GM18526 (cell line): ENCODE measurements around the gene CYSRT1.

Experiments used
- POLR2A ChIP-seq: IDR thresholded peaks from 3 replicates; pipeline ENCODE4 v1.6.1; 2011; ENCODE audit not compliant: insufficient read length; ENCODE audit errors: extremely low read depth

The CYSRT1 gene

DNA sequence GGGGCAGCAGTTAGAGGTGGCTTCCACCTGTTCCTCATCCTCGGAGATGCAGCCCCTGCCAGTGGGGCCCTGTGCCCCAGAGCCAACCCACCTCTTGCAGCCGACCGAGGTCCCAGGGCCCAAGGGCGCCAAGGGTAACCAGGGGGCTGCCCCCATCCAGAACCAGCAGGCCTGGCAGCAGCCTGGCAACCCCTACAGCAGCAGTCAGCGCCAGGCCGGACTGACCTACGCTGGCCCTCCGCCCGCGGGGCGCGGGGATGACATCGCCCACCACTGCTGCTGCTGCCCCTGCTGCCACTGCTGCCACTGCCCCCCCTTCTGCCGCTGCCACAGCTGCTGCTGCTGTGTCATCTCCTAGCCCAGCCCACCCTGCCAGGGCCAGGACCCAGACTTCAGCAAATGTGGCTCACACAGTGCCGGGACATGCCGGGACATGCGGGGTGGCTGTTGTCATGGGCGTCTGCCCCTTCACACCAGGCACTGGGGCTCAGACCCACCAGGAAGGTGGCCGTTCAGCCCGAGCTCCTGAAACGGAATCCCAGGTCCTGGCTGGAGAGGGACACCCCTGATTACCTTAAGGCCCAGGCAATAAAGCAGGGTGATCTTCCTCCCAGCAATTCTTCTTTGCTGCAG lies 841 bp downstream of the CYSRT1 start:
- TF ChIP-seq POLR2A, result no peak

DNA sequence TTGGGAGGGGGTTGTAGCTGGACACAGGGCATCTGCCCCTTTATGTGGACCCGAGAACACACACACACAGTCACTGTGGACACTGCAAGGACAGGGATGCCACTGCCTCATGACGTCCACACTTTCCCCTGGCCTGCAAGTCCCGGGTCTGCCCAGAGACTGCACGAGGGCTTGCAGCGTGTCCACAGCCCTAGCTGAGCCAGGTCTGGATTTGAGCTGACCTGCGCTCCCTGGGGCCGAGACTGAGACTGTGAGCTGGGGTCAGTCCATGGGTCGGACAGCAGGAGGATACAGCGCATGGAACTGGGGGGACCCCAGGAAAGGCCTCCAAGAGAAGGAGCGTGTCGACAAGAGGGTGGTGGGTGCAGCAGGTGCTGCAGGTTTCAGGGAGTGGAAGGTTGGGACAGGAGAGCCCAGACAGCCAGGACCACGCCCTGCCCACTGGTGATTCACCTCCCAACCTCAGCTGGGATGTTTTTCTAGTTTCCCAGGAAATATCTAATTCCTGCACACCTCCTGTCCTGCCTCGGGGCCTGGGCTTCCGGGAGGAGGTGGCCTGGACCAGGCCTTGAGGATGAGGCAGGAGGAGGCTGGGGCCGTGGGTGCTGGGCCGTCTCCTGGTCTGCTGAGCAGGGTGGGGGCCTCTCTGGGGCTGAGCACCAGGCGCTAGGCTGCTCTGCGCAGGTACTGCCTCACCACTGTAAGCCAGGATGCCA lies 1.5 kb downstream of the CYSRT1 start:
- TF ChIP-seq POLR2A, result no peak

- TF ChIP-seq POLR2A, result no peak
Observed at GRCh38 chr9:137227054-137227852, 2.3 kb downstream of the CYSRT1 start, which contains the start of gene RNF224. TSS of gene RNF224 (plus strand) at chr9:137227502. CDS start at chr9:137228336, 834 bp downstream.

- no peak for TF ChIP-seq POLR2A
Observed at GRCh38 chr9:137227853-137228505, 3.0 kb downstream of the CYSRT1 start.

DNA sequence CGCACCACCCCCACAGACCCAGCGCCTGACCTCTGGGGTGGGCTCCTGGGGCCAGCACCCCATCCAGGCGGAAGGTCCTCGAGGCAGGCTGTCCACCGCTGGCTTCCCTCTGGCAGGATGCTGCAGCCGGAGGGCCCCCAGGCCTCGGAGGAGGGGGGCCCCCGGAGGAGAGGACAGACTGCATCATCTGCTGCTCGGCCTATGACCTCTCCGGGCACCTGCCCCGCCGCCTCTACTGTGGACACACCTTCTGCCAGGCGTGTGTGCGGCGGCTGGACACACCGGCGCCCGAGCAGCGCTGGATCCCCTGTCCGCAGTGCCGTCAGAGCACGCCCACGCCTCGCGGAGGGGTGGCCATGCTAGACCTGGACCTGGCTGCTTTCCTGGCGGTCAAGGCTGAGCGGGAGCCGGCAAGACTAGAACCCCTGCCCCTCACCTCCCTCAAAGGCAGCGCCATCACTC lies 3.6 kb downstream of the CYSRT1 start:
- TF ChIP-seq POLR2A, result no peak

GRCh38 chr9:137228968-137229896 lies 4.3 kb downstream of the CYSRT1 start:
- TF ChIP-seq POLR2A, result no peak

GRCh38 chr9:137229903-137230704 lies 5.1 kb downstream of the CYSRT1 start:
- no peak for TF ChIP-seq POLR2A

DNA sequence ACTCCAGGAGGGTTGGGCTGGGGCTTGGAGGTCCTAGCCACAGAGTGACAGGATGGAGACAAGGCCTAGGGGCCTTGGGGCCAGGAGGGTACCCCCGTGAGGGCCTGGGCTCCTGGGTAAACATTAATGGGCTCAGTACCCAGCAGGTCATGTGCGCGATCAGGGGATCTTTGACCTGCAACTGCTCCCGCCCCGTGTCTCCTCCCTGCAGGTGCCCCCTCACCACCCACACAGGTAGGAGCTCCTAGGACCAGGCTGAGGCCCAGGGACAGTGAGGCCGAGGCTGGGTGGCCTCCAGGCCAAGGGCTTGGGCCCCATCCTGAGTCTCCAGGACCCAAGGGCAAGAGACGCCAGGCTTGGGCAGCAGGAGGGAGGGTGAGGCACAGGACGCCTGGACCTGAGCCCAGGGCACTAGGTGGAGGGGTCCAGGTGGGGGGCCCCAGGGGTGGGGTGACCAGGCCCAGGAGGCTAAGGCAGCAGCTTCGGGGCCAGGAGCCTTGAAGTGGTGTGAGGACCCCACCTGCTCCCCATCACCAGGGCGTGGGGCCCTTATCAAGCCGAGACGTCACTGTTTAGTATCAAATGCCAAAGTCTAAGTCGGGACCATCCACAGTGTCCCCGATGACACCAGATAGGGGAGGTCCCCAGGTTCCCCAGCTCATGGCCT lies 5.9 kb downstream of the CYSRT1 start, which contains the start of gene SLC34A3:
Gene SLC34A3, plus strand, starts transcription at position 197 of the 667 bp plus-strand sequence. CDS start 802 bp downstream, outside the sequence.
- no peak for TF ChIP-seq POLR2A

DNA sequence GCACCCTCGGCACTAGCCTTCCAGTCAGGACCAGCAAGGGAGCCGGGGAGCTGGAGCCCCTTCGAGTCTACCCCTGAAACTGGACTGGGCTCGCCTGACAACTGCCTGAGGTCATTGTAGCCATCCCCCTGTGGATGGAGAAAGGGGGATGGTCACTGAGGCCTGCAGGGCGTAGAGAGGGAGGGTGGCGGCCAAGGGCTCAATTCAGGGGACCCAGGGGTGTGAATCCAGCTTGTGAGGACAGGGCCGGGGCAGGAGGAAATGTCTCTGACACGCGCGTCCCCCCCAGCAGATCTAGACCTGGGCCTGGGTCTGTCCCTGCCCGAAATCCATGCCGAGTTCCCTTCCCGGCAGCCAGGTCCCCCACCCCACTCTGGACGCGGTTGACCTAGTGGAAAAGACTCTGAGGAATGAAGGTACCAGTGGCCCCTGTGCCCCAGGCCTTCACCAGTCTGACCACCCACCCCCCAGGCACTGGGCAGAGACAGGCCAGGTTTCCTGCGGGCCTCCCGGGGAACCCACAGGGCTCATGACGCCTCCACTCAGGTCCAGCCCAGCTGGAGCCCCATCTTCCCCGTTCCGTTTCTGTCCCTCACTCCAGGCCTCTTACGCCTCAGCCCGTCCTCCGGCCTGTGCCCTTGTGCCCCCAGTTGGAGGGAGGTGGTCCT lies 6.5 kb downstream of the CYSRT1 start:
- TF ChIP-seq POLR2A, result no peak

- TF ChIP-seq POLR2A, result no peak
Observed at GRCh38 chr9:137232101-137232500, 7.1 kb downstream of the CYSRT1 start.

GRCh38 chr9:137232510-137232909 lies 7.5 kb downstream of the CYSRT1 start:
- TF ChIP-seq POLR2A, result no peak

DNA sequence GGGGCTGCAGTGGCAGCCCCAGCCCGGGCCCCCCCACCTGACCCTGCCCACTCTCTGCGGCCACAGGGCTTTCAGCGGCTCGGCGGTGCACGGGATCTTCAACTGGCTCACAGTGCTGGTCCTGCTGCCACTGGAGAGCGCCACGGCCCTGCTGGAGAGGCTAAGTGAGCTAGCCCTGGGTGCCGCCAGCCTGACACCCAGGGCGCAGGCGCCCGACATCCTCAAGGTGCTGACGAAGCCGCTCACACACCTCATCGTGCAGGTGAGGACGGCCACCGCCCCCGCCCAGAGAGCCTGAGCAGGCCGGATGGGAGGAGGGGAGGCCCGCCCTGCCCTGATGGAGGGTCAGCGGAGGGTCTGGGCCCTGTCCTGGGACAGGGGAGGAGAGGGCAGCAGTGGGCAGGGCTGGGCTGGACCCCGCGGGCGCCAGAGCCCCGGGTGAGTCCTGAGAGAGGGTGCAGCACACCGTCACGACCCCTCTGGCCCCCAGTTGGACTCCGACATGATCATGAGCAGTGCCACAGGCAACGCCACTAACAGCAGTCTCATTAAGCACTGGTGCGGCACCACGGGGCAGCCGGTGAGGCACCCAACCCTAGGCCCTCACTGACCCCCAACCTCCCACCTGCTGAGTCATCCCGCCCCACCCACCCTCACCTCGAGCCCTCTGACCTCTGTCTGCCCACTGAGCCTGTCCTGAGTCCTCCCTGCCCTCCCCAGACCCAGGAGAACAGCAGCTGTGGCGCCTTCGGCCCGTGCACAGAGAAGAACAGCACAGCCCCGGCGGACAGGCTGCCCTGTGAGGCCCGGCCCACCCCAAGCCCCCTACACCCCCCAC lies 8.4 kb downstream of the CYSRT1 start:
- TF ChIP-seq POLR2A, result no peak
